ENCODE measurements around the gene RAB19. TPM values are rescaled to one million over a fixed set of nuclear protein-coding genes. Genes with fewer than 3 reads are reported as not detected.
"Not testable (repeated sequence)": the region's sequence is repeated elsewhere in the genome, so short reads cannot be mapped to it uniquely, and the experiment has no call there.

Gene RAB19
- total RNA-seq, 1 donor from 2014 or later, result 9.0 TPM

DNA sequence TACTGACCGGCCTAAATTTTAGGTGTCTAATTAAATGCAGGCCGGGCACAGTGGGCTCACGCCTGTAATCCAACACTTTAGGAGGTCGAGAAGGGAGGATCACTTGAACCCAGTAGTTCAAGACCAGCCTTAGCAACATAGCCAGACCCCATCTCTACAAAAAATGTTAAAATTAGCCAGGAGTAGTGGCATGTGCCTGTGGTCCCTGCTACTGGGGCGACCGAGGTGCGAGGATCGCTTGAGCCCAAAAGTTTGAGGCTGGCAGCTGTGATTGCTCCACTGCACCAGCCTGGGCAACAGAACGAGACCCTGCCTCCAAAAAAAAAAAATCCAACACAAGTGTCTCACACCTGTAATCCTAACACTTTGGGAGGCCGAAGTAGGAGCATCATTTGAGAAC, 5.0 kb upstream of the RAB19 start:
- intact Hi-C loops (cut with micrococcal nuclease), result loop anchor here (1.0 to 10.0 kb wide), 2 partner anchors 23 to 1156 kb away; partner anchors contain the start of gene AGK

DNA sequence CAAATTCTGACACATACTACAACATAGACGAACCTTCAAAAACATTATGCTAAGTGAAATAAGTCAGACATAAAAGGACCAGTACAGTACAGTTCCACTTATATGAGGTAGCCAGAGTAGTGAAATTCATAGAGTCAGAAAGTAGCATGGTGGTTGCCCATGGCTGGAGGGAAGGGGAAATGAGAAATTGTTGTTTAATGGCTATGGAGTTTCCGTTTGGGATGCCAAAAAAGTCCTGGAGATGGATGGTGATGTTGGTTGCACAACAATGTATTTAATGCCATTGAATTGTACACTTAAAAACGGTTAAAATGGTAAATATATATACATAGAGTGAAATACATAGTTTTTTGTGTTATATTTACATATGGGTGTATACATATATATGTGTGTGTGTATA, 3.5 kb upstream of the RAB19 start:
- intact Hi-C loops (cut with micrococcal nuclease), result loop anchor here (5.0 to 10.0 kb wide), 4 partner anchors 43 to 614 kb away; partner anchors contain the start of genes MRPS33 and NDUFB2

DNA sequence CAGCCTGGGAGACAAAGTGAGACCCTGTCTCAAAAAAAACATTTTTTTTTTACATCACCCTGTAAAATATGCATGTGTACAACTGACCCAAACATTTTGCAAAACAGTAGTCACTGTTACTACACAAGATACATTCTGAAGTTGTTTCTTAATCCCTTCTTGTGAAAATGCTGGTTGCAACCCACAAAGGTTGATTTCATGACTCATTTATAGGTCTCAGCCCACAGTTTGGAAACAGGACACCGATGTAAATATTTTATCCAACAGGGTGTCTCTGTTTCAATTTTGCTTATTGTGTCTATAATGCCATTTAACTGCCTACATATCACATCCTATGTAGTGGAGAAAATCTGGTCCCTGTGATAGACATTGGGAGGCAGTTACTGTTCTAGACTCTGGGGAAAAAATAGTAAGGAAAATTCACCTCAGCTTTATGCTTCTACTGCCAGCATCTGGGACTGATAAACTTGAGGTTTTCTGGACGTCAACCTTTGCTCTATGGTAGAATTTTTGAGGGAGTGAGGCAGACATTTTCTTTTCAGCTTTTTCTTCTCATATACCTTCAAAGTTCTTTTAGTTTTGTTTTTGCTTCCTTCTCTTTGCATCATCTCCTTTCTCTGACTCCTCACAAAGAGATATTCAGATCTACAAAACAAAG, 1.6 kb upstream of the RAB19 start:
- intact Hi-C loops (cut with micrococcal nuclease), result loop anchor here (1.0 to 10.0 kb wide), 7 partner anchors 26 to 612 kb away; partner anchors contain the start of genes KDM7A, MKRN1, MRPS33 and NDUFB2

DNA sequence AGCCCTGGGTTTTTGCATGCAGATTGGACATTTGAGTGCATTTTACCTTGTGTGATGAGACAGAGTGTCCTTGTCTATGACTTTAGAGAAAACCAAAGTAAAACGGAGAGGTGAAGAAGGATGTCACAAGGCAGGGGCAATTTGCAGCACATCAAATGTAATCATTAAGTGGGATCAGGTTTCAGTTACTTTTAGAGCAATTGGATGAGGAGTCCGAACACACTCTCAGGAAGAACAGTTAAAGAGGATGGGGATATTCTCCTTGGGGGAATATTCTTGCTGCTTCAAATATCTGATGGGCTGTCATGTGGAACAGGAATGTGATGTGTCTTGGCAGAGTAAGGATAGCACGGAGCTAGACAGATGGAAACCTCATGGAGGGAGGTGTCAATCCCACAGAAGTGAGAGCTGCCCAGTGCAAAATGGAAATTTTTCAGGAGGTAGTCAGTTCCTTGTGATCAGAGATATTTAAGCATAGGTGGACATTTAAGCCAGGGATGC, 757 bp downstream of the RAB19 start:
- intact Hi-C loops (cut with micrococcal nuclease), result loop anchor here (5.0 to 10.0 kb wide), 4 partner anchors 47 to 610 kb away; partner anchors contain the start of genes MRPS33 and NDUFB2

DNA sequence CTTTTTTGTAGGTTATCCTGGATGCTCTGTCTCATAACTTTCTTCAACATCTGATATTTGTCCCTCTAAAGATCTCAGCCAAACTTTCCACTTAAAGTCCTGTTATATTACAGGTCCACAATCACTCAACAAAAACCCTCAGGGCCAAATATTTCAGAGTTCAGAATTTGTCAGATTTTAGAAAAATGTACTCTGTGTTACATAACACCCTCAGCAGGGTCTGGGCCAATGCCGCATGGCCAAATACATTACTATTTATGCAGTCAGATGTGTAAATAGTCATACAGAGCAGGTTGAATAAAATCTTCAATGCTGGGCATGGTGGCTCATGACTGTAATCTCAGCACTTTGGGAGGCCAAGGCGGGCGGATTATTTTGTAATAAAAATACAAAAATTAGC, 11.5 kb downstream of the RAB19 start:
- intact Hi-C loops (cut with micrococcal nuclease), result no loop called here

DNA sequence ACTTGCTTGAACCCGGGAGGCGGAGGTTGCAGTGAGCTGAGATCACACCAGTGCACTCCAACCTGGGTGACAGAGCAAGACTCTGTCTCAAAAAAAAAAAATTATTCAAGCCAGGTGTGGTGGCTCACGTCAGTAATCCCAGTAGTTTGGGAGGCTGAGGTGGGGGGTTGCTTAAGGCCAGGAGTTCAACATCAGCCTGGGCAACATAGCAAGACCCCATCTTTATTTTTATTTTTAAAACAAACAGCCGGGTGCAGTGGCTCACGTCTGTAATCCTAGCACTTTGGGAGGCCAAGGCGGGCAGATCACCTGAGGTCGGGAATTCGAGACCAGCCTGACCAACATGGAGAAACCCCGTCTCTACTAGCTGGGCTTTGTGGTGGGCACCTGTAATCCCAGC, 12.0 kb downstream of the RAB19 start:
- intact Hi-C loops (cut with micrococcal nuclease), result not testable (repeated sequence)

DNA sequence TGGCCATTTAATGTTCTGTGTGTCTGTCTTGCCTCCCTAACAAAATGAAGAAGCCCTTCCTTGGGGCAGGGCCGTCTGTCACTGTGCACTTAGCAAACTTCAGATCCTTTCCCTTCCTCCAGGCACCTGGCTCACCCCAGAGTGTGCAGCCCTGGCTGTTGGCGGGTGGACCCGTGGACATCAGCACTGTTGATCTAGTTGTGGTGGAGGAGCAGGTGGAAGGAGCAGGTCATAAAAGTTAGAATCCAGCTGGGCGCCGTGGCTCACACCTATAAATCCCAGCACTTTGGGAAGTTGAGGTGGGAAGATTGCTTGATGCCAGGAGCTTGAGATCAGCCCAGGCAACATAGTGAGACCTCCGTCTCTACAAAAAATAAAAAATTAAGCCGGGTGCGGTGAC, 12.7 kb downstream of the RAB19 start:
- intact Hi-C loops (cut with micrococcal nuclease), result no loop called here

DNA sequence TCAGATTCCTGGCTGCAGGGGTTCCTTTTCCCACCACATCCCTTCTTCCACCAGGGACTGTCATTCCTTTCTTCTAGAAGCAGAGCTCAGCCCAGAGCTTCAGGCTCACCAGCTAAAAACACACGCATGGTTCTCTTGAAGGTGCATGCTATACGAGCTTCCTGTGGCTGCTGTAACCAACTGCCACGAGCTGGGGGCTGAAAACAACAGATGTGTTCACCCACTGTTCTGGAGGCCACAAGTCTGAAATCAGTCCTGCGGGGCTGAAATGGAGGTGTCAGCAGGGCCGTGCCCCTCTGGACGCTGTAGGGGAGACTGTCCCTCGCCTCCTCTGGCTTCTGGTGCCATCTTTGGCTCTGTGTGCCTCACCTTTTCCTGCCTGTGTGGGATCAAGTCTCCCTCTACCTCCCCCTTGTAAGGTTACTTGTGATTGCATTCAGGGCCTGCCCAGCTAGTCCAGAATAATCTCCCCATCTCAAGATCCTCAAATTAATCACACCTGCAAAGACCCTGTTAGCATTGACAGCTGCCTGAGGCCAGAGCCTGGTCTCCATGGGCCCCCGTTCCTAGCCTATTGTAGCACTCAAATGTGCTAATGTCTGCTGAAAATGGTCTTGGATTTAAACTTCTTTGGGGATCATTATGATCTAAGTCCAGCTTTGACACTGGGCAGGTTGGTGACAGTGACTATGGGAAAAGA, 13.7 kb downstream of the RAB19 start:
- intact Hi-C loops (cut with micrococcal nuclease), result no loop called here

DNA sequence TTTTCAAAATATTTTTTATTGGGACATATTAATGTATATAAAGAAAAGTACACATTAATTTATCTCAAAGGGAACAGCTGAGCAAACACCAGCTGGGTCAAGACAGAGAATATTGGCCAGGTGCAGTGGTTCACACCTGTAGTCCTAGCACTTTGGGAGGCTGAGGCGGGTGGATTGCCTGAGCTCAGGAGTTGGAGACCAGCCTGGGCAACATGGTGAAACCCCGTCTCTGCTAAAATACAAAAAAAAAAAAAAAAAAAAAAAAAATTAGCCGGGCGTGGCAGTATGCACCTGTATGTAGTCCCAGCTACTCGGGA, 14.3 kb downstream of the RAB19 start:
- intact Hi-C loops (cut with micrococcal nuclease), result not testable (repeated sequence)

DNA sequence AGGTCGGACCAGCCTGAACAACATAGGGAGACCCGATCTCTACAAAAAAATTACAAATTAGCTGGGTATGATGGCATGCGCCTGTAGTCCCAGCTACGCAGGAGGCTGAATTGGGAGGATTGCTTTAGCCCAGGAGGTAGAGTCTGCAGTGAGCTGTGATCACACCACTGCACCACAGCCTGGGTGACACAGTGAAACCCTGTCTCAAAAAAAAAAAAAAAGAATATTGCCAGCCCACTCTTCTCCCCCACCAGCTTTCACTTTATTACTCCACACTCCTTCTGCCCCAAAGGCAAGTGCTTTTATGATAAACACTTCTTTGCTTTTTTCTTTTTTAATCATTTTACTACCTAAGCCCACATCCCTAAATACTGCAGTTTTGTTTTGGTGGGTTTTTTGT, 14.8 kb downstream of the RAB19 start:
- intact Hi-C loops (cut with micrococcal nuclease), result no loop called here

DNA sequence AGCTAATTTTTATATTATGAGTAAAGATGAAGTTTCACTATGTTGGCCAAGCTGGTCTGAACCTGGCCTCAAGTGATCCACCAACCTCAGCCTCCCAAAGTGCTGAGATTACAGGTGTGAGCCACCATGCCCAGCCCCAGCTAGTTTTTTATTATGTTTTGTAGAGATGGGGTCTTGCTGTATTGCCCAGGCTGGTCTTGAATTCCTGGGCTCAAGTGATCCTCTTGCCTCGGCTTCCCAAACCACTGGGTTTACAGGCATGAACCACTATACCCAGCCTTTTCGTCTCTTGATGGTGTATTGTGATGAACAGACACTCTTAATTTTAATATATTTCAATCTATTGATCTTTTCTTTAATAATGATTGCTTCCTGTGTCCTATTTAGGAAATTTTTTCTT, 17.7 kb downstream of the RAB19 start:
- intact Hi-C loops (cut with micrococcal nuclease), result no loop called here

DNA sequence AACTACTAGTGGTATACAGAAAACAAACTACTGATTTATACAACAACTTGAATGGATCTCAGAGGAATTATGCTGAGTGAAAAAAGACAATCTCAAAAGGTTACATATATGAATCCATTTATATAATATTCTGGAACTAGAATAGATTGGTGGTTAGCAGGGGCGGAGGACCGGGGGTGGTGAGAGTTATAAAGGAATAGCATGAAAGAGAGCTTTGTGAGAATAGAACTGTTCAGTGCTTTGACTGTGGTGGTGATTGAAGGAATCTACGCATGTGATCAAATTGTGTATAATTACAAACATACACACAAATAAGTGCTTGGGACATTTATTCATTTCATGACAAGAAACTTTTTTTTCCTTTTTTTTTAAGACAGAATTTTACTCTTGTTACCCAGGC, 19.6 kb downstream of the RAB19 start:
- intact Hi-C loops (cut with micrococcal nuclease), result no loop called here

DNA sequence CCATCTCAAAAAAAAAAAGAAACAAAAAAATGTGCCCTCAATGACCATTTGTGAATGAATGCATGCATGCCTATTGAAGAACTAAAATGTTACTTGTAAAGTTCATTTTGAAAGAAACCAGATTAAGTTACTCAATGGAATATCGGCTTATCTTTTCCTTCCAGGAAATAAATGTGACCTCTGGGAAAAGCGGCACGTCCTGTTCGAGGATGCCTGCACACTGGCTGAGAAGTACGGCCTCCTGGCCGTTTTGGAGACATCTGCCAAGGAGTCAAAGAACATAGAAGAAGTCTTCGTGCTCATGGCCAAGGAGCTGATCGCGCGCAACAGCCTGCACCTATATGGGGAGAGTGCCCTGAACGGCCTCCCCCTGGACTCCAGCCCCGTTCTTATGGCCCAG, 21.9 kb downstream of the RAB19 start:
- intact Hi-C loops (cut with micrococcal nuclease), result no loop called here

DNA sequence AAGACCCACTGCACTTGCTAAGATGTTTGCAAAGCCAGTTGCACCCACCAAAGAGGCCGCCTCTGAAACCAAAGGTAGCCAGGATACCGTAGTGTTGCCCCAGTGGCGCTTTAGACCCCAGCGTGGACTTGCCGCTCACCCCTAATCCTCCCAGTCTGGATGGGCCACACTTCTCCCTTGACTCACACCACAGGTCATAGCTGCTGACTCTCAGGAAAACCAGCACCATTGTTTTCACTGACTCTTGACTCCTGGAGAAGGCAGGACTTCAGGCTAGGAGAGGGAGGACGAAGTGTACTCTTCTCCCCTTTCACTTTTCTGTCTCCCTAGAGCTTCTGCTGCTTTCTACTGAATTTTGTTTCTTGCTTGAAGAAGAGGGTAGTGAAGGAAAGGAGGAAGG, 22.3 kb downstream of the RAB19 start:
- intact Hi-C loops (cut with micrococcal nuclease), result no loop called here

DNA sequence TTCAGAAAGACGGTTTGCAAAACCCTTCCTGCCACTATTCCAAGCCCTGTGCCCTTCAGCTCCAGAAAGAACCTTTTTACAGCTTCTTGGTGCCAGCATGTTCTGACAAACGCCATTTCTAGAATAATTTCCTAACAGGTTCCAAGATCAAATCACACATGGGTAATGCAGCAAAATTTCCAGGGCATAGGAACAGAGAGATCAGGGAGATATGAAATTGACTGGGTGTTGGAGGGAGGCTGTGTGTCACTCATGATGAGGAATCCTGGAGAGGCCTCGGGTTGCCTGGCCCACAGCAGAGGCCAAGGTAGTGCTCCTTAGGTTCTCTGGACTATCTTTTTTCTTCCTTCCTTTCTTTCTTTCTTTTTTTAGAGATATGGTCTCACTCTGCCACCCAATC, 29.5 kb downstream of the RAB19 start:
- intact Hi-C loops (cut with micrococcal nuclease), result no loop called here

DNA sequence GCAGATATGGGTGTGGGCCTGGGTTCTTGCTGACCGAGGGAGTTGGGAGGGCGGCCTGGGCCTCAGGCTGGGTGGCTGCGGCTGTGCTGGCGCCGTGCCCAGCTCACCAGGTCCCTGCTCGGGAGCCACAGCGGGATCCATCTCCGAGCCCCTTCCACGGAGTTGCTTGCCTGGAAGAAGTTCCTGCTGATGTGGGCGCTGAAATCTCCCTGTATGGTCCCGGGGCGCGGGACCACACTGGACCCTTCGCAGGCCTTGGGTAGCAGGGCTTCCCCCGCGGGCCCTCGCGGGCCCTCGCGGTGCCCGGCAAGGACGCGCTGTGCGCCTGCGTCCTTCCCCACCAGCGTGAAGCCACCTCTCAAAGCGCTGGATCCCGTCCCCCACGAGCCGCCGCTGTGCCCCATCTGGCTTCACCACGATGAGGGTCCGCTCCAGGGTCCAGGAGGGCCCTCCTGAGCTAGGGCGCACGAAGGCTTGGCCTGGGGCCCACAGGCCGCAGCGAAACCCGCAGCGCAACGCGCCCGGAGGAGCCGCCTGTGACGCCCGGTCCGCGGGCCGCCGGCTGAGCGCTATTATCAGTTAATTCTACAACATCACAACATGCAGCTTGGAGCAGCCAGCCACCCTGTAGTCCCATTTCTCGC, 31.5 kb downstream of the RAB19 start:
- intact Hi-C loops (cut with micrococcal nuclease), result no loop called here

DNA sequence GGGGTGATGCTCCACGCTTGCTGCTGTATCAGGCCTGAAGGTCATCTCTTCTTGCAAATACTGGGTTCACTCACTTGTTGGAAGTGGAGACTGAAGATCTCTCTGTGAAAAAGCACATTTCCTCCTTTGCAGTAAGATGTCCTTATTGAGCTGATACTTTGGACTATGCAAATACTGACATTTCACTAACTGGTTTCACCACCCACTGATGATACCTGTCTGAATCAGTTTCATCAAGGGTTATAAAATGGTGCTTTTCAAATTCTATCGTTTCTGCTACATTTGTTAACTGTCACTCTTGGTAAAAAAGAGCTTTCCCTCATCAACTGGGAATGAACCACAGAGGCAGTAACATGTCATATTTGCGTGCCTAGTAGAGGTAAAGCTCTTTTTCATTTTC, 35.5 kb downstream of the RAB19 start:
- intact Hi-C loops (cut with micrococcal nuclease), result no loop called here

DNA sequence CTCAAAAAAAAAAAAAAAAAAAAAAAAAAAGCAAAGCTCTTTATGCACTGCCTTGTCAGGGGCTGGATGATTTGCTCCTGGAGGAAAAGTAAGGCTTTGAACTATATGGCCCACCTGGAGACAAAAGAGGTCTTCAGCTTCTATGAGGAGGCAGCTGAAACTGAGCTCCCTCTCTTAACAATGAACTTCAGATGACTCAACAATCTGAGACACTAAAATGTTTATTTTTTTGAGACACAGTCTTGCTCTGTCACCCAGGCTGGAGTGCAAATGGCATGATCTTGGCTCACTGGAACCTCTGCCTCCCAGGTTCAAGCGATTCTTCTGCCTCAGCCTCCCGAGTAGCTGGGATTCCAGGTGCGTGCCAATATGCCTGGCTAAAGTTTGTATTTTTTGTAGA, 36.7 kb downstream of the RAB19 start:
- intact Hi-C loops (cut with micrococcal nuclease), result no loop called here

DNA sequence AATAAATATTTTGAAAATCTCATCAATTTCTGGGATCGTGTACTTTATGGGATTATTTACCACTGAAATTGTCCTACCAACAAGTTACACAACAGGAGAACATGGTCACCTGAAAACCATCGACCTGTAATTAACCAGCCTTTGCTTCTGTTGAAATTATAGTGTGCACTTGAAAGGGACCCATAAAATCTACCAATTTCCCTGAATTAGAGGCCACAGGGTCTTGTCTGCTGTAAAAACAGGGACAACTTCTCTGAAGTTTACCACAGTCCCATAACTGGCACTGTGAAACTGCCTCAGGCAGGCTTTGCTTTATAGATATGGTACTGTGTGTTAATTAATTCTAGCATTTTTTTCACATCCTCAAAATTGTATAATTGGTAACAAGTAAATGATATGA, 37.7 kb downstream of the RAB19 start:
- intact Hi-C loops (cut with micrococcal nuclease), result no loop called here

DNA sequence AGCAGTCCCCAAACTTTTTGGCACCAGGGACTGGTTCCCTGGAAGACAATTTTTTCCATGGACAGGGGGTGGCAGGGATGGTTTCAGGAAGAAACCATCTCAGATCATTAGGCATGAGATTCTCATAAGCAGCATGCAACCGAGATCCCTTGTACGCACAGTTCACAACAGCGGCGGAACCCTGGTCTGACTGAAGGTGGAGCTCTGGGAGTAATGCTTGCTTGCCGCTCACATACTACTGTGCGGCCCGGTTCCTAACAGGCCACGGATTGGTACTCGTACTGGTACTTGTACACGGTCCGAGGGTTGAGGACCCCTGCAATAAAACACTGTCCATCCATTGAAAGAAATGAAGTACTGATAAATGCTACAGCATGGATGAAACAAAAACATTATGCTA, 42.6 kb downstream of the RAB19 start:
- intact Hi-C loops (cut with micrococcal nuclease), result no loop called here

DNA sequence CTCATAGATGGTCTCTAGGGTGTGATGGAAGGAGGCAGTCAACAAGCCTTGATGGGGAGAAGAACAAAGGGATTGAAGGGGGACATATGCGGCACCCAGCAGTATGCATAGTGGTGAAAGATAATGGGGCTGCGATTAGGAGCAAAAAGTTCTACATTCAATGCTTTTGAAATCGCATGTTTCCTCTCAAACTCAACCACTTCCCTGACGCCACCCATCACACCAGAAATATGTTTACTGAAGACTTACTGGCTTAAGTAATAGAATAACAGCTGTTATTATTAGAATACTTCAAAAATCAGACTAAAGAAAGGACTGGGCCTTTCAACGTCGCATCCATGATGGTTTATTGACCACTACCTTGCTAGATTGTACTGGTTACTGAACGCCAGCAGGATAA, 44.0 kb downstream of the RAB19 start:
- intact Hi-C loops (cut with micrococcal nuclease), result no loop called here

DNA sequence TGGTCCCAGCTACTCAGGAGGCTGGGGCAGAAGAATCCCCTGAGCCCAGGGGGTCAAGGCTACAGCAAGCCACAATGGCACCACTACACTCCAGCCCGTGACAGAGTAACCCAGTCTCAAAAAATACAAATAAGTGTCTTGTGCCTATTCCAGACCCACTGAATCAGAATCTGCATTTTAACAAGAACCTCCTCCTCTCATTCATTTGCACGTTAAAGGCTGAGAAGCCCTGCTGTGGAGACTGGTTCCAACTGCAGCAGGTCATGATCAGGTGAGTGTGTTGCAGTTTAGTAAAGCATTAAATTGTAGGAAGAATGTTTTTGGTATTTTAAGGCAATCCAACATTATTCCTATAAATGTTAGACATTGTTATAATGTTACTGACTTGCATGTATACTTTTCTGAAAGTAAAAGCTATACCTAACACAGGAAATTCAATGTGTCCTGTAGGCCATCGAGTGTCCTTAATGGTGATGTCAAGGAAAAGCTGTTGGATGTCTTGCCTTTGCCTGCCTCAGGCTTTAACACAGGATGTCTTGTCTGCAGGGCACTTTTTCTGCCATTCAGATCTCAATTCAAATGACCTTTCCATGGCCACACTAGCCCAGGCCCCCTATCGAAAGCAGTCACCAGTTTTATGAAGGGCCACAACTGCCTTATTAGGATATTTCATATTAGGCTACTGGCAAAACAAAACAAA, 45.1 kb downstream of the RAB19 start:
- intact Hi-C loops (cut with micrococcal nuclease), result no loop called here

Measured in T-helper 2 cell treated with Interferon-gamma antibody and Interleukin-4, amounts not matched to agents 100 ng/mL and 5 ng/mL, for 36 hours (primary cell).